HG03108 (cell line): Measurements from ENCODE around the gene F8.
"Not testable (repeated sequence)": the region's sequence is repeated elsewhere in the genome, so short reads cannot be mapped to it uniquely, and the experiment has no call there.

Experiments
- ATAC-seq: cut with Tn5 transposase; IDR thresholded peaks from one replicate; pipeline ENCODE4 v1.9.1; 2021; ENCODE audit warnings: moderate library complexity; ENCODE audit not compliant: unreplicated experiment

Gene F8

GRCh38 chrX:155031657-155032056 is 9.1 kb upstream of the F8 start:
- ATAC-seq = no peak

- ATAC-seq = no peak
These were observed 6.4 kb upstream of the F8 start for GRCh38 chrX:155028877-155029291.

GRCh38 chrX:155028129-155028528 is 5.6 kb upstream of the F8 start:
- ATAC-seq = no peak

GRCh38 chrX:155027509-155028066 is 5.1 kb upstream of the F8 start:
- no peak for ATAC-seq

GRCh38 chrX:155026727-155027508 is 4.4 kb upstream of the F8 start, which contains the start of gene FUNDC2:
Gene FUNDC2, plus strand, starts transcription at chrX:155026844. Its CDS starts 95 bp downstream, at chrX:155026939.
- peak; percentile 86 for ATAC-seq

- no peak for ATAC-seq
These were observed 3.9 kb upstream of the F8 start for GRCh38 chrX:155026420-155026726.

GRCh38 chrX:155023907-155024833 is 1.6 kb upstream of the F8 start:
- no peak for ATAC-seq

- no peak for ATAC-seq
These were observed 1.9 kb downstream of the F8 start for GRCh38 chrX:155020591-155020990.

GRCh38 chrX:155009994-155010472 is 12.5 kb downstream of the F8 start:
- ATAC-seq = no peak

- not testable (repeated sequence) for ATAC-seq
These were observed 13.9 kb downstream of the F8 start for GRCh38 chrX:155008578-155008977.

- not testable (repeated sequence) for ATAC-seq
These were observed 15.4 kb downstream of the F8 start for GRCh38 chrX:155006913-155007671.

- ATAC-seq = not testable (repeated sequence)
These were observed 16.1 kb downstream of the F8 start for GRCh38 chrX:155006379-155006778.

GRCh38 chrX:155005190-155005589 is 17.3 kb downstream of the F8 start:
- no peak for ATAC-seq

- no peak for ATAC-seq
These were observed 20.6 kb downstream of the F8 start for GRCh38 chrX:155001873-155002272.

GRCh38 chrX:155000841-155001240 is 21.7 kb downstream of the F8 start:
- no peak for ATAC-seq

- no peak for ATAC-seq
These were observed 24.2 kb downstream of the F8 start for GRCh38 chrX:154998204-154998880.

GRCh38 chrX:154991476-154991875 is 31.0 kb downstream of the F8 start:
- ATAC-seq = no peak

- no peak for ATAC-seq
These were observed 31.5 kb downstream of the F8 start for GRCh38 chrX:154991039-154991438.

- ATAC-seq = peak; percentile 54
These were observed 32.0 kb downstream of the F8 start for GRCh38 chrX:154990496-154990895.

- ATAC-seq = no peak
These were observed 33.8 kb downstream of the F8 start for GRCh38 chrX:154988719-154989118.
